ENCODE results near the gene EIF6.

GRCh38 chr20:35316086-35316485, 31.5 kb upstream of the EIF6 start:
- no peak for TF ChIP-seq CTCF (IDR thresholded peaks at IDR 0.05; ENCODE audit: insufficient read depth, low read depth, low read length)
- no peak for TF ChIP-seq EZH2 (IDR thresholded peaks at IDR 0.05; ENCODE audit: insufficient read depth, low read length)
